KOPT-K1 (cell line): Measurements from ENCODE around the gene FAHD1.

Experiments used
- H3K27ac ChIP-seq: fragments of 200-600 bp; sonication (generic); 2 replicates; pipeline ENCODE4 v1.5.1; 2016; ENCODE audit warnings: antibody characterized with exemption, mild to moderate bottlenecking, low read depth, low read length; ENCODE audit not compliant: poor library complexity, severe bottlenecking
- H3K36me3 ChIP-seq: fragments of 200-600 bp; sonication (generic); 2 replicates; pipeline ENCODE4 v1.5.1; 2017; ENCODE audit warnings: antibody characterized with exemption, mild to moderate bottlenecking, low read length, moderate library complexity; ENCODE audit not compliant: insufficient read depth
- H3K9me3 ChIP-seq: fragments of 200-600 bp; sonication (generic); 2 replicates; pipeline ENCODE4 v1.5.1; 2017; ENCODE audit warnings: antibody characterized with exemption, low read length, mild to moderate bottlenecking; ENCODE audit not compliant: insufficient read depth, poor library complexity, severe bottlenecking

Gene FAHD1

GRCh38 chr16:1832838-1833454 lies 5.9 kb downstream of the FAHD1 start:
- H3K27ac ChIP-seq, result no peak overlapping the region
- H3K9me3 ChIP-seq, result no peaks in the 10 kb centered on the region
- peaks cover 12% of the 10 kb centered on the region; the same call in 1 of the 2 replicates for H3K36me3 ChIP-seq

- peaks cover 8% of the 10 kb centered on the region; the same call in 1 of the 2 replicates for H3K36me3 ChIP-seq
- no peaks in the 10 kb centered on the region for H3K9me3 ChIP-seq
- no peak overlapping the region for H3K27ac ChIP-seq
Measured at GRCh38 chr16:1834096-1834495, 7.1 kb downstream of the FAHD1 start.

- H3K9me3 ChIP-seq, result no peaks in the 10 kb centered on the region
- H3K27ac ChIP-seq, result no peak overlapping the region
- H3K36me3 ChIP-seq, result no peaks in the 10 kb centered on the region
Measured at GRCh38 chr16:1839554-1839953, 12.5 kb downstream of the FAHD1 start.

GRCh38 chr16:1845985-1846384 lies 19.0 kb downstream of the FAHD1 start:
- Histone ChIP-seq H3K9me3 (no peaks in the 10 kb centered on the region), H3K36me3 (no peaks in the 10 kb centered on the region), H3K27ac (no peak overlapping the region)

GRCh38 chr16:1846416-1846815 lies 19.4 kb downstream of the FAHD1 start:
- H3K36me3 ChIP-seq, result no peaks in the 10 kb centered on the region
- H3K27ac ChIP-seq, result no peak overlapping the region

GRCh38 chr16:1850981-1851380 lies 24.0 kb downstream of the FAHD1 start:
- Histone ChIP-seq H3K36me3 (no peaks in the 10 kb centered on the region), H3K9me3 (no peaks in the 10 kb centered on the region), H3K27ac (no peak overlapping the region)

More at GRCh38 chr16:1846416-1846815, 19.4 kb downstream of the FAHD1 start:
- no peaks in the 10 kb centered on the region for H3K9me3 ChIP-seq

- Histone ChIP-seq H3K36me3 (no peaks in the 10 kb centered on the region), H3K9me3 (no peaks in the 10 kb centered on the region), H3K27ac (no peak overlapping the region)
Measured at GRCh38 chr16:1851793-1852192, 24.8 kb downstream of the FAHD1 start.

- H3K27ac ChIP-seq, result no peak overlapping the region
- H3K36me3 ChIP-seq, result no peaks in the 10 kb centered on the region
- no peaks in the 10 kb centered on the region for H3K9me3 ChIP-seq
Measured at GRCh38 chr16:1857433-1858097, 30.6 kb downstream of the FAHD1 start.

GRCh38 chr16:1858189-1858865 lies 31.3 kb downstream of the FAHD1 start:
- Histone ChIP-seq H3K27ac (no peak overlapping the region), H3K9me3 (no peaks in the 10 kb centered on the region), H3K36me3 (no peaks in the 10 kb centered on the region)

- H3K36me3 ChIP-seq, result no peaks in the 10 kb centered on the region
- H3K9me3 ChIP-seq, result no peaks in the 10 kb centered on the region
- no peak overlapping the region for H3K27ac ChIP-seq
Measured at GRCh38 chr16:1859650-1860049, 32.6 kb downstream of the FAHD1 start.

- H3K36me3 ChIP-seq, result no peaks in the 10 kb centered on the region
- no peaks in the 10 kb centered on the region for H3K9me3 ChIP-seq
- no peak overlapping the region for H3K27ac ChIP-seq
Measured at GRCh38 chr16:1861730-1862129, 34.7 kb downstream of the FAHD1 start.

GRCh38 chr16:1862394-1862793 lies 35.4 kb downstream of the FAHD1 start:
- no peaks in the 10 kb centered on the region for H3K36me3 ChIP-seq
- no peaks in the 10 kb centered on the region for H3K9me3 ChIP-seq
- no peak overlapping the region for H3K27ac ChIP-seq

- Histone ChIP-seq H3K27ac (no peak overlapping the region), H3K9me3 (no peaks in the 10 kb centered on the region), H3K36me3 (no peaks in the 10 kb centered on the region)
Measured at GRCh38 chr16:1863681-1864460, 36.9 kb downstream of the FAHD1 start.

GRCh38 chr16:1865902-1866690 lies 39.1 kb downstream of the FAHD1 start:
- no peak overlapping the region for H3K27ac ChIP-seq
- no peaks in the 10 kb centered on the region for H3K9me3 ChIP-seq
- H3K36me3 ChIP-seq, result no peaks in the 10 kb centered on the region
